ENCODE results near the gene PRDM11. TPM values are rescaled to one million over a fixed set of nuclear protein-coding genes. Genes with fewer than 3 reads are reported as not detected.
A peak's percentile ranks its signal among the peaks of the same experiment; 100 is the strongest.

The PRDM11 gene
- polyA plus RNA-seq, 4 donors = 18.1 to 25.3 (median 19.1) TPM

GRCh38 chr11:45141171-45141570 is 5.3 kb upstream of the PRDM11 start:
- no peak for DNase-seq (ENCODE audit: low read depth in 4 of 4, low spot score in 2 of 4)

- no peak for DNase-seq (ENCODE audit: low read depth in 4 of 4, low spot score in 2 of 4)
Measured at GRCh38 chr11:45141631-45142030, 4.8 kb upstream of the PRDM11 start.

- DNase-seq (ENCODE audit: low read depth in 4 of 4, low spot score in 2 of 4) = no peak
Measured at GRCh38 chr11:45142241-45143055, 4.0 kb upstream of the PRDM11 start.

- no peak for DNase-seq (ENCODE audit: low read depth in 4 of 4, low spot score in 2 of 4)
Measured at GRCh38 chr11:45143494-45143893, 2.9 kb upstream of the PRDM11 start.

GRCh38 chr11:45144126-45145082 is 2.0 kb upstream of the PRDM11 start:
- DNase-seq (ENCODE audit: low read depth in 4 of 4, low spot score in 2 of 4) = no peak

- DNase-seq (ENCODE audit: low read depth in 4 of 4, low spot score in 2 of 4) = no peak
Measured at GRCh38 chr11:45145083-45145378, 1.4 kb upstream of the PRDM11 start.

GRCh38 chr11:45145379-45146071 is 914 bp upstream of the PRDM11 start:
- no peak for DNase-seq (ENCODE audit: low read depth in 4 of 4, low spot score in 2 of 4)

GRCh38 chr11:45147017-45147728 is 734 bp downstream of the PRDM11 start:
- peak; percentile 84 to 93 (median 86) for DNase-seq (ENCODE audit: low read depth in 4 of 4, low spot score in 2 of 4)

GRCh38 chr11:45147891-45148675 is 1.6 kb downstream of the PRDM11 start:
- no peak for DNase-seq (ENCODE audit: low read depth in 4 of 4, low spot score in 2 of 4)

- DNase-seq (ENCODE audit: low read depth in 4 of 4, low spot score in 2 of 4) = no peak
Measured at GRCh38 chr11:45149483-45150056, 3.1 kb downstream of the PRDM11 start.

GRCh38 chr11:45150301-45150700 is 3.9 kb downstream of the PRDM11 start:
- no peak for DNase-seq (ENCODE audit: low read depth in 4 of 4, low spot score in 2 of 4)

- no peak for DNase-seq (ENCODE audit: low read depth in 4 of 4, low spot score in 2 of 4)
Measured at GRCh38 chr11:45150943-45151342, 4.5 kb downstream of the PRDM11 start.

GRCh38 chr11:45151362-45151982 is 5.0 kb downstream of the PRDM11 start:
- no peak for DNase-seq (ENCODE audit: low read depth in 4 of 4, low spot score in 2 of 4)

GRCh38 chr11:45152740-45153595 is 6.5 kb downstream of the PRDM11 start:
- no peak for DNase-seq (ENCODE audit: low read depth in 4 of 4, low spot score in 2 of 4)

- DNase-seq (ENCODE audit: low read depth in 4 of 4, low spot score in 2 of 4) = no peak
Measured at GRCh38 chr11:45154276-45154675, 7.8 kb downstream of the PRDM11 start.

GRCh38 chr11:45155058-45155551 is 8.7 kb downstream of the PRDM11 start:
- no peak for DNase-seq (ENCODE audit: low read depth in 4 of 4, low spot score in 2 of 4)

- DNase-seq (ENCODE audit: low read depth in 4 of 4, low spot score in 2 of 4) = no peak
Measured at GRCh38 chr11:45155627-45156180, 9.3 kb downstream of the PRDM11 start.
